ENCODE measurements around the gene NTM.
"Not testable (repeated sequence)": the region's sequence is repeated elsewhere in the genome, so short reads cannot be mapped to it uniquely, and the experiment has no call there.

The NTM gene

GRCh38 chr11:131370090-131370751 is at the start of gene NTM:
NTM (plus strand) TSS chr11:131370615.
- DNase-seq = no peak

- no peak for DNase-seq
These were observed 45.4 kb upstream of the NTM start for GRCh38 chr11:131324921-131325570.

DNA sequence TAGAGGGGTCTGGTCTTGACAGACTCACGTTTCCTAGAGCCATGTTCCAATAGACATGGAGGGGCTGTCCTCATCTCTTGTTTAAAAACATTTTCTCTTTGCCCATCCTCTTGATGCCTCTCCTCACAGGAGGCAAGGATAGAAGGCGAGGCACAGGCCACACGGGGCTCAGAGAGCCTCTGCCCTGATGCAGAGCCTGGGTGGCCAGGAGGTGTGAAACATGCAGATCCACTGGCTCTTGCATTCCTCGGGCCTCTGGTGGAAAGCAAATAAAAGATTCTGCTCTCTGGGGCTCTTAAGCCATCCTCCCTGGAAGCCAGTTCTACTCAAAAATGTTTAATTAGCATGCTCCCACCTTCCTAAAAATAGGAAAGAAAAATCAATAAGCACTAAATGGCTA is 43.6 kb upstream of the NTM start:
- DNase-seq = no peak

DNA sequence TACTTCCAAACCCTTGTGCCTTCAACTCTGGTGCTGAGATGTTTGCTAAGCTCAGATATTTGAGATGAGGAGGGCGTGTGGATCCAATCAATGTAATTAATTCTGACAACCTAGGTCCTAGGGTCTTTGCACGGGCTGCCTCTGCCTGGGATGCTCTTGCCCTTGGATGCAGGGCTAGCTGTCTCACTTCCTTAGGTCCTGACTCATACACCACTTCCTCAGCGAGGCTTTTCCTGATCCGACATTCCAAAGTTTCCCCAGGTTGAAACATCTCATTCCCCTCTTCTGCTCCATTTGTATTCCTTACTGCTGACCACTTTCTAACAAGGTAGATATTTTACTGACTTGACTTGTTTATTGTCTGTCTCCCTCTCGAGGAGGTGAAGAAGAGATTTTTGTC is 43.0 kb upstream of the NTM start:
- no peak for DNase-seq

- no peak for DNase-seq
These were observed 41.6 kb upstream of the NTM start for GRCh38 chr11:131328843-131329242.

GRCh38 chr11:131331010-131331409 is 39.4 kb upstream of the NTM start:
- DNase-seq = no peak

- DNase-seq = no peak
These were observed 38.9 kb upstream of the NTM start for GRCh38 chr11:131331546-131331945.

- DNase-seq = no peak
These were observed 35.8 kb upstream of the NTM start for GRCh38 chr11:131334601-131335000.

DNA sequence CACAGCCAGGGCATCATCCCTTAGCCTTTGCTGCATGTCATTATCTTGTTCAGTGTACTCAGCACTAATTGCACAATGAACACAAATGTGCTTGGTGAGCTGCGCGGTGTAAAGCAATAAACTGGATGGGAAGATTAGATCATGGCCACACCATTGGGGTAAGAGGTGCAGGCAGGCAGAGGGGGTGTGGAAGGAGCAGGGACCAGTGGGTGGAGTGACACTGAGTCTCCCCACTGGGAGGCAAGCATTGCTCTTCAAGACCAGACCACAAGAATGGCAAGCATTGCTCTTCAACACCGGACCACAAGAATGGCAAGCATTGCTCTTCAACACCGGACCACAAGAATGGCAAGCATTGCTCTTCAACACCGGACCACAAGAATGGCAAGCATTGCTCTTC is 28.5 kb upstream of the NTM start:
- DNase-seq = not testable (repeated sequence)

- DNase-seq = not testable (repeated sequence)
These were observed 28.0 kb upstream of the NTM start for GRCh38 chr11:131342442-131342841.

GRCh38 chr11:131345406-131345805 is 25.0 kb upstream of the NTM start:
- DNase-seq = no peak

- DNase-seq = no peak
These were observed 20.9 kb upstream of the NTM start for GRCh38 chr11:131349368-131350086.

DNA sequence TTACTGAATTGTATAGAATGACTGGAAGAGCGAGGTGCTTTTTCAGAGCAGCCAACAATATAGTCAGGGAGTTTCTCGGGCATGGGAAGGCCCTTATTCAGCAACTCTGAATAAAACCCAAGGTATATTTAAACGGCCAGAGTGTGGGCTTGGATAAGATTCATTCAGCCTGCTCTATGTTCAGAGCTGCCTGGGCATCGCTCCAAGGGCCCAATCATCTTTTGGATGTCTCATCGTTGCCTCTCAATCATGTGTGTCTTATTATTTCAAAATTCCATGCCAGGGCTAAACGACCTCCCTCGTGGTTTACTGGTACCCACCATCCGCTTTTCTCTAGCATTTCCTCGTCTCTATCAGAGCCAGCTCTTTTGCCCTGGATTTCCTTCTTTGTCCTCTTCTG is 19.5 kb upstream of the NTM start:
- DNase-seq = no peak

- DNase-seq = no peak
These were observed 18.6 kb upstream of the NTM start for GRCh38 chr11:131351848-131352247.

- DNase-seq = no peak
These were observed 16.6 kb upstream of the NTM start for GRCh38 chr11:131353766-131354165.

DNA sequence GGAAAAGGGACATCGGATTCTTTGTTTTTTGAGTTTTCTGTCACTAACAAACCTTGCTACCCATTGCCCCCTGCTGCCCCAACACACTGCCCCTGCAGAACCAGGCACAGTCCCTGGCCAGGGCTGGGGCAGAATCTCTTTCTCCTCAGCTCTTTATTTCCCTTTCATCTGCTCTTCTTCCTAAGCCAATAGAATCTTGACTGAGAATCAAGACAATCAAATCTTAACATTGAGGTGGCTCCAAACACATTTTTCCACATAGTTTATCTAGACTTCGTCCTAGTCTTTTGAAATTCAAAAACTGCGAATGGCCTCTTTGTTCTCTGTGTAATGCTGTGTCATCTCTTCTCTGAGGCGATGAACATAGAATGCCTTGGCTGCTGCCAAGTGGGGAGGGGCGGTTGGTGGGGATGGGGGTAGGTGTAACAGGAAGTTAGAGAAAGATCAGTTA is 16.1 kb upstream of the NTM start:
- no peak for DNase-seq

DNA sequence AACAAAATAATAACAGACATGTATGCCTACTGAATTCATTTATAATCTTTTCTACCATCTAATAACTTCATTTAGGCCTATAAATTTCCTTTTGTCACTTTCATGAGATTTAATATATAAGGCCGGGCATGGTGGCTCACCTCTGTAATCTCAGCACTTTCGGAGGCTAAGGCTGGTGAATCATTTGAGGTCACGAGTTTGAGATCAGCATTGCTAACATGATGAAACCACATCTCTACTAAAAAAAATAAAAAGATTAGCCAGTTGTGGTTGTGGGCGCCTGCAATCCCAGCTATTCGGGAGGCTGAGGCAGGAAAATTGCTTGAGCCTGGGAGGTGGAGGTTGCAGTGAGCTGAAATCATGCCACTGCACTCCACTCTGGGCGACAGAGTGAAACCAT is 14.2 kb upstream of the NTM start:
- DNase-seq = no peak

DNA sequence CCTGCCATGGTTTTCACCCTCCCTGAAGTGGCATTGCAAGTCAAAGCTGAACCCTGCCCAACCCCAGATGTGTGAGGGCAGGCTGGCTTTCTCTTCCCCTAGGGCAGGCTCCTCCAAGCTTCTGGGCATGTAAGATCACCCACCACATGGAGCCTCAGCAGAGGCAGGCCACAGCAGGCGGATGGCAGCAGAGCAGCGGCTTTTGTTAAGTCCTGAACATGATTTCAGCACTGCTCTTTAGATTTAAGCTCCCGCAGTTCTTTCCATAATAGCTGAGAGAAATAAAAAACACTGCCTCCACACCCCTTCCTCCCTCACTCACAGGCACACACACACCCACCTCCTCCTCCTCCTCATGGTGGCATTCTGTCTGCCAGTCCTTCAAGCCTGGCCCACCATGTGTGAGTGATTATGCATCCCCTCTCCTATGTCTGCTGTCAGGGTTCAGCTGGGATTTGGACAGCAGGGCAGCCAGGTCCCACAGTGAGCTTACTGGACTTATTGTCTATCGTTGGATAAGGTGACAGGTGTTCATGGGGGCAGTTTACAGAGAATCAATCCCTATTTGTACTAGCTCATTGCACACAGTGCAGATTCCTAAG is 5.0 kb upstream of the NTM start:
- no peak for DNase-seq

- DNase-seq = no peak
These were observed 731 bp downstream of the NTM start for GRCh38 chr11:131370901-131371790.

DNA sequence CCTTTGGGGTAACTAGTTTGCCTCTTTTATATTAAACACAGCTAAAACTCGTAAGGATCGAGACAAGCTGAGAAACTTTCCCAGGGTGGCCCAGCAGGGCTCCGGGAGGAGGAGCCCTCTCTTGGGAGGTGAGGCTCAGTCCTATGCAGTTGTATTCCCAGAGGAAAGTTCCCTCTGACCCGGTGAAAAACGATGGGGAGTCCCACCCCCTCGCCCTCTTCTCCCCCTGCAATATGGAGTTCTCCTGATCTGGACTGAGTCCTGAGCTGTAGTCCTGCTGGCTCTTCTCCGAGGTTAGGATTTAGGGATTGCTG is 1.3 kb downstream of the NTM start:
- DNase-seq = no peak

DNA sequence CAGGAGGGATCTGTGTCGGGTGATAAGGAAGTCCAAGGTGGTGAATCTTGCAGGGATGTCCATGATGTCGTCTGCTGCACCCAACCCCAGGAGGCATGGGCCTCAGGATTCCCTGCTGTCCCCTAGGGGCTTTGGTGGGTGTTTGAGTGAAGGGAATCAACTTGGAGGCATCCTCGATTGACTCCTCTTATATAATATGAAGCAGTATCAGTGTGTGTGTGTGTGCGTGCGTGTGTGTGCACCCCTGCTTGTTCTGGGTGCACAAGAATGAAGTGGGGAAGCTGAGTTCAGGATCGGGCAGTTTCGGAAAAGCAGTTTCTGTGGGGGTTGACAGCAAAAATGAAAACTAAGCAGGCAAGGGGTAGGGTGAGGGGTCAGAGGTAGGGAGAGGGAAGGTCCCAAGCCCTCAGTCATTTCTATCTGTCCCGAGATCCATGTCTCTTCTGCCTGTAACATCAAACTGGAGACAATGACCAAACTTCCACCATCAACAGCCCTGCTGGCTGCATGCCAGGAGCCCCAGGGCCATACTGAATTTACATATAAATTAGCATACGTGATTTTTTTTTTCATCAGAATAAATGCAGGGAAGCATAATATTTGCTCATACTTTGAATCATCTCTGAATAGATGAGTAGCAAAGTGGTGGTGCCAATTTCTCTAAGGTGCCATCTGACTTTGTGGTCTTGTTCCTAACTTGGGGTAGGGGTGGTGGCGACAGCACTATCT is 2.0 kb downstream of the NTM start:
- no peak for DNase-seq

DNA sequence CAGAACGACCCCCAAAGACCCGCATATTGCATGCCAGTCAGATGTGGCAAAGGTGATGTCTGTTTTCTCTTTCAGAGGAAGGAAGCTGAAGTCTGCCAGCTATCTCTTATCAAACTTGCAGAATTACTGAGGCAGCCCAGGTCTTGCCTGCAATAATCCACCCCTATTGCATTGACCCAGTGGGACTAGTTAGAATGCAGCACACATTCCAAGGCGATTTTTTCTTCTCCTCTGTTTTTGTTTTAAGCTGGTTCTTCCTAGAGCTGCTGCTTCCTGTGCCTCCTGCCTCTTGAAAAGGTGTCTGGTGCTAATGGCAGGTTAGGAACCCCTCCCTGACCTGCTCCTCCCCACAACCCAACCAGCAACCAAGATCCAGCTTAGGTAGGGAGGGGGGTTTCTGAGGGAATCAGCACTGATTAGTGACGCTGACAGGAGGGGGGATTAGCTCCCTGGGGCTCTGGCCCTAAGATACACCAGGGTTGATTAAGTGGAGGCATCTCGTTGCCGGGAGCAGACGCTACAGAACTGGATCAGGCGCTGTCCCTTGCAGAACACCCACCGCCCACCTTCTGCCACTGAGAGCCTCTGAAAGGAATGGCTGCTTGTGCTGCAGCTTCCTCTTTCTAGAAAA is 2.8 kb downstream of the NTM start:
- DNase-seq = no peak
